NB4 (cell line): ENCODE measurements around the gene STX3.

Experiments used
- CTCF ChIP-seq: IDR thresholded peaks from one replicate; pipeline ENCODE4 v1.5.1; 2012; ENCODE audit warnings: low read depth, low read length
- POLR2A ChIP-seq: IDR thresholded peaks from 2 replicates; pipeline ENCODE4 v1.6.1; 2011; ENCODE audit warnings: mild to moderate bottlenecking; ENCODE audit not compliant: insufficient read length; ENCODE audit errors: extremely low read depth

GRCh38 chr11:59804061-59804460 is 48.9 kb downstream of the STX3 start:
- TF ChIP-seq CTCF (no peak), POLR2A (no peak)
